Gastroesophageal sphincter (tissue), 4 donors: ENCODE measurements around the gene PLCH2. TPM values are rescaled to one million over a fixed set of nuclear protein-coding genes. Genes with fewer than 3 reads are reported as not detected.

Experiments
- ATAC-seq: fragments of 150-250 bp; one replicate; pipeline ENCODE4 v1.9.1; 2016; ENCODE audit warnings: mild to moderate bottlenecking, moderate library complexity
- H3K27ac ChIP-seq, 4 donors: fragments of 200-600 bp; sonication (generic) in 3 of 4; 1 replicate in 3 of 4; 2 replicates in 1 of 4; pipeline ENCODE4 v1.5.1; 2016 to 2019
- H3K27me3 ChIP-seq: fragments of 200-600 bp; sonication (generic); one replicate; pipeline ENCODE4 v1.5.1; 2019
- H3K36me3 ChIP-seq, 2 donors: fragments of 200-600 bp; sonication (generic); one replicate each; pipeline ENCODE4 v1.5.1; 2019; ENCODE audit warnings: control low read depth in 1 of 2
- H3K4me1 ChIP-seq, 3 donors: fragments of 200-600 bp; sonication (generic); 1 replicate in 2 of 3; 2 replicates in 1 of 3; pipeline ENCODE4 v1.5.1; 2016 to 2019; ENCODE audit warnings: control low read depth in 2 of 3
- H3K4me3 ChIP-seq, 2 donors: fragments of 200-600 bp; sonication (generic); one replicate each; pipeline ENCODE4 v1.5.1; 2019; ENCODE audit warnings: mild to moderate bottlenecking in 1 of 2, moderate library complexity in 1 of 2
- H3K9me3 ChIP-seq, 3 donors: fragments of 200-600 bp; sonication (generic); one replicate each; pipeline ENCODE4 v1.5.1; 2017 to 2019; ENCODE audit warnings: control low read depth in 2 of 3
- EP300 ChIP-seq: sonication (generic); formaldehyde crosslinking; IDR thresholded peaks from one replicate; pipeline ENCODE4 v1.6.1; 2017; ENCODE audit warnings: antibody characterized with exemption, mild to moderate bottlenecking
- POLR2A ChIP-seq, 2 donors: fragments of 450-650 bp; IDR thresholded peaks; one replicate each; pipeline ENCODE4 v1.6.1; 2017; ENCODE audit warnings: antibody characterized with exemption in 2 of 2, mild to moderate bottlenecking in 2 of 2, moderate library complexity in 1 of 2
- POLR2AphosphoS5 ChIP-seq: sonication (generic); formaldehyde crosslinking; IDR thresholded peaks from one replicate; pipeline ENCODE4 v1.6.1; 2017; ENCODE audit warnings: antibody characterized with exemption
- WGBS, 2 donors: methylation state at CpG; one replicate each; pipeline ENCODE4 v1.1.5; 2018; ENCODE audit warnings: low coverage in 1 of 2; 5-methylcytosine and 5-hydroxymethylcytosine counted together
- total RNA-seq, 4 donors: library from RNA; depleted of rRNA; stranded (reverse); fragments of >200 nt; gene quantifications; one replicate each; pipeline ENCODE4 v1.1.0, GENCODE V29; 2016
- TF ChIP-seq, protein P1 (sequence below), 4 experiments: fragments of 200-600 bp in 2 of 4; fragments of 450-650 bp in 2 of 4; sonication (generic) in 1 of 4; IDR thresholded peaks; one replicate each; pipeline ENCODE4 v1.5.1; 2017 to 2019; ENCODE audit warnings: antibody characterized with exemption in 4 of 4, mild to moderate bottlenecking in 2 of 4, moderate library complexity in 2 of 4

The PLCH2 gene
- total RNA-seq, 4 donors from 2014 or later, result under 0.01 to 0.72 (median 0.15) TPM

- Histone ChIP-seq H3K4me1 (peaks cover 0 to 35% (median 0%) of the 10 kb centered on the region in 3 donors), H3K27me3 (peaks cover 42% of the 10 kb centered on the region), H3K27ac (no peak overlapping the region), H3K9me3 (no peaks in the 10 kb centered on the region), H3K4me3 (no peak overlapping the region), H3K36me3 (peaks cover 0 to 48% of the 10 kb centered on the region in 2 donors)
- no peak for ATAC-seq
- whole genome bisulfite sequencing, 2 donors, result 19 to 60% methylated on average over 1 to 3 of the region's 15 CpGs
- no peak for TF ChIP-seq POLR2AphosphoS5
- no peak for TF ChIP-seq EP300
- TF ChIP-seq, protein P1, sequence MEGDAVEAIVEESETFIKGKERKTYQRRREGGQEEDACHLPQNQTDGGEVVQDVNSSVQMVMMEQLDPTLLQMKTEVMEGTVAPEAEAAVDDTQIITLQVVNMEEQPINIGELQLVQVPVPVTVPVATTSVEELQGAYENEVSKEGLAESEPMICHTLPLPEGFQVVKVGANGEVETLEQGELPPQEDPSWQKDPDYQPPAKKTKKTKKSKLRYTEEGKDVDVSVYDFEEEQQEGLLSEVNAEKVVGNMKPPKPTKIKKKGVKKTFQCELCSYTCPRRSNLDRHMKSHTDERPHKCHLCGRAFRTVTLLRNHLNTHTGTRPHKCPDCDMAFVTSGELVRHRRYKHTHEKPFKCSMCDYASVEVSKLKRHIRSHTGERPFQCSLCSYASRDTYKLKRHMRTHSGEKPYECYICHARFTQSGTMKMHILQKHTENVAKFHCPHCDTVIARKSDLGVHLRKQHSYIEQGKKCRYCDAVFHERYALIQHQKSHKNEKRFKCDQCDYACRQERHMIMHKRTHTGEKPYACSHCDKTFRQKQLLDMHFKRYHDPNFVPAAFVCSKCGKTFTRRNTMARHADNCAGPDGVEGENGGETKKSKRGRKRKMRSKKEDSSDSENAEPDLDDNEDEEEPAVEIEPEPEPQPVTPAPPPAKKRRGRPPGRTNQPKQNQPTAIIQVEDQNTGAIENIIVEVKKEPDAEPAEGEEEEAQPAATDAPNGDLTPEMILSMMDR (IDR thresholded peaks at IDR 0.05), result no peak
- TF ChIP-seq POLR2A (IDR thresholded peaks at IDR 0.05), result no peak
Observed at GRCh38 chr1:2506901-2507565, 30.9 kb downstream of the PLCH2 start.

DNA sequence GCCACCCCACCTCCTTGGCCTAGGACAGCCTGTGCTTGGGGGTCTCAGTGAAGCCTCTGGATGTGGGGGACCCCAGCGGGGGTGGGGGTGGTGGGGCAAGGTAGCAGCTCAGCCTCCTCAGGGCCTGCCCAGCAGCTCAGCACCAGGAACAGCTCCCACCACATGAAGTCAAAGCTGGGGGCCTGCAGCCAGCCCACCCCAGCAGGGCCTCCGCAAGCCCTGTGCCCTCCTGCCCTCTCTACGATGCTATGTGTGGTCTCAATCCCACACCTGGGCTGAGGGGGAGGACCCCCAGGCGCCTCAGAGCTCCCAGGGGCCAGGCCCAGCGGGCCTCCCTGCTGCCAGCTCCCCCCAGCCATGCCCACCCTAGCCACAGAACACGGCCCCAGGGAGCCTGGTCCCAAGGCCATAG, 31.7 kb downstream of the PLCH2 start:
- H3K4me1 ChIP-seq, result peaks cover 0 to 35% (median 0%) of the 10 kb centered on the region in 3 donors
- H3K27ac ChIP-seq, result no peak overlapping the region
- no peaks in the 10 kb centered on the region for H3K9me3 ChIP-seq
- TF ChIP-seq EP300, result no peak
- no peak for TF ChIP-seq POLR2AphosphoS5
- TF ChIP-seq POLR2A (IDR thresholded peaks at IDR 0.05), result no peak
- TF ChIP-seq, protein P1 (IDR thresholded peaks at IDR 0.05), result no peak
- no CpG with 5 or more reads among the region's 6 CpGs for WGBS, 2 donors
- no peak for ATAC-seq
- H3K4me3 ChIP-seq, result no peak overlapping the region
- H3K27me3 ChIP-seq, result peaks cover 34% of the 10 kb centered on the region
- peaks cover 0 to 55% of the 10 kb centered on the region in 2 donors for H3K36me3 ChIP-seq

GRCh38 chr1:2508180-2508579, 32.1 kb downstream of the PLCH2 start:
- peaks cover 30% of the 10 kb centered on the region for H3K27me3 ChIP-seq
- H3K4me3 ChIP-seq, result no peak overlapping the region
- no peak overlapping the region for H3K27ac ChIP-seq
- peaks cover 0 to 59% of the 10 kb centered on the region in 2 donors for H3K36me3 ChIP-seq
- TF ChIP-seq POLR2AphosphoS5, result no peak
- TF ChIP-seq EP300, result no peak
- TF ChIP-seq, protein P1 (IDR thresholded peaks at IDR 0.05), result no peak
- TF ChIP-seq POLR2A (IDR thresholded peaks at IDR 0.05), result no peak
- 82 to 91% methylated on average over 2 to 6 of the region's 24 CpGs for WGBS, 2 donors
- ATAC-seq, result no peak
- H3K4me1 ChIP-seq, result peaks cover 0 to 33% (median 0%) of the 10 kb centered on the region in 3 donors
- no peaks in the 10 kb centered on the region for H3K9me3 ChIP-seq

- ATAC-seq, result no peak
- Histone ChIP-seq H3K4me1 (peaks cover 0 to 28% (median 0%) of the 10 kb centered on the region in 3 donors), H3K27ac (no peak overlapping the region), H3K9me3 (no peaks in the 10 kb centered on the region), H3K4me3 (no peak overlapping the region), H3K36me3 (peaks cover 0 to 65% of the 10 kb centered on the region in 2 donors), H3K27me3 (peaks cover 24% of the 10 kb centered on the region)
- WGBS, 2 donors, result 70 to 81% methylated on average over 2 to 5 of the region's 29 CpGs
- TF ChIP-seq POLR2A (IDR thresholded peaks at IDR 0.05) (no peak), EP300 (no peak), POLR2AphosphoS5 (no peak)
- TF ChIP-seq, protein P1 (IDR thresholded peaks at IDR 0.05), result no peak
Observed at GRCh38 chr1:2508751-2509150, 32.7 kb downstream of the PLCH2 start.

- no peak for ATAC-seq
- WGBS, 2 donors, result no CpG with 5 or more reads among the region's 11 CpGs
- TF ChIP-seq EP300 (no peak), POLR2A (IDR thresholded peaks at IDR 0.05) (no peak), POLR2AphosphoS5 (no peak)
- TF ChIP-seq, protein P1 (IDR thresholded peaks at IDR 0.05), result no peak
- Histone ChIP-seq H3K27ac (no peak overlapping the region), H3K27me3 (peaks cover 16% of the 10 kb centered on the region), H3K9me3 (no peaks in the 10 kb centered on the region), H3K36me3 (peaks cover 0 to 73% of the 10 kb centered on the region in 2 donors), H3K4me3 (no peak overlapping the region), H3K4me1 (peaks cover 0 to 19% (median 0%) of the 10 kb centered on the region in 3 donors)
Observed at GRCh38 chr1:2509589-2509988, 33.5 kb downstream of the PLCH2 start.
